PC-3 (cell line): ENCODE measurements around the gene CD22.

ENCODE experiments used
- EZH2 ChIP-seq: fragments of 300-600 bp; sonication (generic); IDR thresholded peaks from one replicate; pipeline ENCODE4 v1.6.1; 2017; ENCODE audit warnings: antibody characterized with exemption, mild to moderate bottlenecking, low read length; ENCODE audit not compliant: unreplicated experiment
- EZH2phosphoT487 ChIP-seq: fragments of 300-600 bp; sonication (generic); IDR thresholded peaks from 2 replicates; pipeline ENCODE4 v1.6.1; 2018; ENCODE audit warnings: mild to moderate bottlenecking, antibody characterized with exemption, low read length, borderline replicate concordance
- TF ChIP-seq, protein P1 (sequence below): fragments of 300-600 bp; sonication (generic); conservative IDR thresholded peaks from 2 replicates; pipeline ENCODE4 v1.5.1; 2017; ENCODE audit warnings: antibody characterized with exemption, low read depth, mild to moderate bottlenecking, low read length

DNA sequence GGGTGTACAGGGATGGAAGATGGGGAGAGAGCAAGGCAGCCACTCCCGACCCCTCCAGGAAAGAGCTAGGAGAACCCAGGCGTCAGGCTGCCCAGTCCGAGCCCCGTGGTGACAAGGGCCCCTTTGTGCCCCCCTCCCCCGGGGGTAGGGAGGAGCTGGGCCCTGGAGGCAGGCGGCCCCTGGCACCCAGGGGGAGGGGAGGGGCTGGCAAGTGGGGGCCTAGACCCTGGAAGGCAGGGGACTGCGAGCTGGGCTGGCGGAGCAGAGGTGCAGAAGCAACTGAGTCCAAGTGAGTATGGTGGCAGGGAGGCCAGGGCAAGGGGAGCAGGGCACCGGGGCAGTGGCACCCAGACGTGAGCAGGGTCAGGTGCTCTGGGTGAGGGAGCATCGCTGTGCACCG lies 37.1 kb upstream of the CD22 start, which contains the start of gene MAG:
- TF ChIP-seq EZH2phosphoT487 = no peak
- TF ChIP-seq EZH2 = no peak
- TF ChIP-seq, protein P1, sequence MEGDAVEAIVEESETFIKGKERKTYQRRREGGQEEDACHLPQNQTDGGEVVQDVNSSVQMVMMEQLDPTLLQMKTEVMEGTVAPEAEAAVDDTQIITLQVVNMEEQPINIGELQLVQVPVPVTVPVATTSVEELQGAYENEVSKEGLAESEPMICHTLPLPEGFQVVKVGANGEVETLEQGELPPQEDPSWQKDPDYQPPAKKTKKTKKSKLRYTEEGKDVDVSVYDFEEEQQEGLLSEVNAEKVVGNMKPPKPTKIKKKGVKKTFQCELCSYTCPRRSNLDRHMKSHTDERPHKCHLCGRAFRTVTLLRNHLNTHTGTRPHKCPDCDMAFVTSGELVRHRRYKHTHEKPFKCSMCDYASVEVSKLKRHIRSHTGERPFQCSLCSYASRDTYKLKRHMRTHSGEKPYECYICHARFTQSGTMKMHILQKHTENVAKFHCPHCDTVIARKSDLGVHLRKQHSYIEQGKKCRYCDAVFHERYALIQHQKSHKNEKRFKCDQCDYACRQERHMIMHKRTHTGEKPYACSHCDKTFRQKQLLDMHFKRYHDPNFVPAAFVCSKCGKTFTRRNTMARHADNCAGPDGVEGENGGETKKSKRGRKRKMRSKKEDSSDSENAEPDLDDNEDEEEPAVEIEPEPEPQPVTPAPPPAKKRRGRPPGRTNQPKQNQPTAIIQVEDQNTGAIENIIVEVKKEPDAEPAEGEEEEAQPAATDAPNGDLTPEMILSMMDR = no peak
